Suprapubic skin (tissue), 4 donors: ENCODE measurements around the gene DTNA. TPM values are rescaled to one million over a fixed set of nuclear protein-coding genes. Genes with fewer than 3 reads are reported as not detected.
"Not testable (repeated sequence)": the region's sequence is repeated elsewhere in the genome, so short reads cannot be mapped to it uniquely, and the experiment has no call there.

Experiments used
- DNase-seq, 2 donors: peaks; one replicate each; pipeline ENCODE4 v3.0.0-alpha.2; 2019; ENCODE audit warnings: low spot score in 2 of 2
- H3K27ac ChIP-seq: fragments of 200-600 bp; sonication (generic); one replicate; pipeline ENCODE4 v1.5.1; 2019
- H3K27me3 ChIP-seq: fragments of 200-600 bp; sonication (generic); one replicate; pipeline ENCODE4 v1.5.1; 2019
- H3K36me3 ChIP-seq: fragments of 200-600 bp; sonication (generic); one replicate; pipeline ENCODE4 v1.5.1; 2019
- H3K4me1 ChIP-seq: fragments of 200-600 bp; sonication (generic); one replicate; pipeline ENCODE4 v1.5.1; 2019
- H3K4me3 ChIP-seq: fragments of 200-600 bp; sonication (generic); one replicate; pipeline ENCODE4 v1.5.1; 2019; ENCODE audit warnings: mild to moderate bottlenecking
- H3K9me3 ChIP-seq: fragments of 200-600 bp; sonication (generic); one replicate; pipeline ENCODE4 v1.5.1; 2019
- CTCF ChIP-seq, 2 donors: fragments of 200-600 bp in 1 of 2; fragments of 450-650 bp in 1 of 2; sonication (generic) in 1 of 2; IDR thresholded peaks; one replicate each; pipeline ENCODE4 v1.5.1; 2016 to 2019; ENCODE audit warnings: antibody characterized with exemption in 2 of 2, mild to moderate bottlenecking in 1 of 2, moderate library complexity in 1 of 2
- EP300 ChIP-seq: sonication (generic); formaldehyde crosslinking; IDR thresholded peaks from one replicate; pipeline ENCODE4 v1.6.1; 2017; ENCODE audit warnings: antibody characterized with exemption
- POLR2A ChIP-seq, 2 donors: fragments of 450-650 bp; IDR thresholded peaks; one replicate each; pipeline ENCODE4 v1.6.1; 2017; ENCODE audit warnings: antibody characterized with exemption in 2 of 2, mild to moderate bottlenecking in 2 of 2, moderate library complexity in 2 of 2
- POLR2AphosphoS5 ChIP-seq, 3 donors: sonication (generic); formaldehyde crosslinking; IDR thresholded peaks; one replicate each; pipeline ENCODE4 v1.6.1; 2017; ENCODE audit warnings: antibody characterized with exemption in 3 of 3
- WGBS: methylation state at CpG from one replicate; pipeline ENCODE4 v1.1.5; 2018; 5-methylcytosine and 5-hydroxymethylcytosine counted together
- total RNA-seq, 4 donors: library from RNA; depleted of rRNA; stranded (reverse); fragments of >200 nt; gene quantifications; one replicate each; pipeline ENCODE4 v1.1.0, GENCODE V29; 2016

Gene DTNA
- total RNA-seq, 4 donors from 2014 or later: 3.0 to 15.9 (median 5.1) TPM

- no peaks in the 10 kb centered on the region for H3K9me3 ChIP-seq
- no peak for TF ChIP-seq EP300
- no peak for TF ChIP-seq POLR2A (IDR thresholded peaks at IDR 0.05)
- no peak for TF ChIP-seq CTCF (IDR thresholded peaks at IDR 0.05)
- TF ChIP-seq POLR2AphosphoS5 (IDR thresholded peaks at IDR 0.05): no peak
- WGBS: 92% methylated on average over 6 of the region's 6 CpGs
Observed at GRCh38 chr18:34890486-34891085, 180.5 kb downstream of the DTNA start.

GRCh38 chr18:34892379-34892778, 182.3 kb downstream of the DTNA start:
- WGBS: 87% methylated on average over 3 of the region's 3 CpGs
- no peaks in the 10 kb centered on the region for H3K36me3 ChIP-seq
- no peak overlapping the region for H3K27ac ChIP-seq
- no peaks in the 10 kb centered on the region for H3K27me3 ChIP-seq
- TF ChIP-seq EP300 (no peak), POLR2AphosphoS5 (IDR thresholded peaks at IDR 0.05) (no peak), CTCF (IDR thresholded peaks at IDR 0.05) (no peak), POLR2A (IDR thresholded peaks at IDR 0.05) (no peak)
- DNase-seq: no peak
- no peaks in the 10 kb centered on the region for H3K9me3 ChIP-seq
- no peaks in the 10 kb centered on the region for H3K4me1 ChIP-seq
- H3K4me3 ChIP-seq: no peak overlapping the region

More at GRCh38 chr18:34890486-34891085, 180.5 kb downstream of the DTNA start:
- H3K4me1 ChIP-seq: no peaks in the 10 kb centered on the region
- no peak overlapping the region for H3K4me3 ChIP-seq
- H3K36me3 ChIP-seq: no peaks in the 10 kb centered on the region
- H3K27me3 ChIP-seq: no peaks in the 10 kb centered on the region
- DNase-seq: no peak
- H3K27ac ChIP-seq: no peak overlapping the region

GRCh38 chr18:34893239-34893638, 183.1 kb downstream of the DTNA start:
- DNase-seq: no peak
- H3K9me3 ChIP-seq: no peaks in the 10 kb centered on the region
- no peaks in the 10 kb centered on the region for H3K27me3 ChIP-seq
- no peaks in the 10 kb centered on the region for H3K4me1 ChIP-seq
- TF ChIP-seq CTCF (IDR thresholded peaks at IDR 0.05) (no peak), POLR2AphosphoS5 (IDR thresholded peaks at IDR 0.05) (no peak), POLR2A (IDR thresholded peaks at IDR 0.05) (no peak), EP300 (no peak)
- H3K36me3 ChIP-seq: no peaks in the 10 kb centered on the region
- H3K4me3 ChIP-seq: no peak overlapping the region
- no peak overlapping the region for H3K27ac ChIP-seq

GRCh38 chr18:34901299-34901698, 191.2 kb downstream of the DTNA start:
- no peak overlapping the region for H3K4me3 ChIP-seq
- H3K27me3 ChIP-seq: no peaks in the 10 kb centered on the region
- DNase-seq: no peak
- no peak overlapping the region for H3K27ac ChIP-seq
- H3K9me3 ChIP-seq: no peaks in the 10 kb centered on the region
- no peaks in the 10 kb centered on the region for H3K36me3 ChIP-seq
- H3K4me1 ChIP-seq: no peaks in the 10 kb centered on the region
- TF ChIP-seq POLR2AphosphoS5 (IDR thresholded peaks at IDR 0.05): no peak
- TF ChIP-seq EP300: no peak
- no peak for TF ChIP-seq POLR2A (IDR thresholded peaks at IDR 0.05)
- TF ChIP-seq CTCF (IDR thresholded peaks at IDR 0.05): no peak

- Histone ChIP-seq H3K4me3 (no peak overlapping the region), H3K4me1 (no peaks in the 10 kb centered on the region), H3K36me3 (no peaks in the 10 kb centered on the region), H3K9me3 (no peaks in the 10 kb centered on the region), H3K27ac (no peak overlapping the region), H3K27me3 (no peaks in the 10 kb centered on the region)
- WGBS: 67% methylated on average over 3 of the region's 3 CpGs
- no peak for TF ChIP-seq POLR2A (IDR thresholded peaks at IDR 0.05)
- no peak for TF ChIP-seq CTCF (IDR thresholded peaks at IDR 0.05)
- no peak for TF ChIP-seq EP300
- no peak for TF ChIP-seq POLR2AphosphoS5 (IDR thresholded peaks at IDR 0.05)
- no peak for DNase-seq
Observed at GRCh38 chr18:34904994-34905393, 194.9 kb downstream of the DTNA start.

- not testable (repeated sequence) for H3K4me3 ChIP-seq, H3K27me3 ChIP-seq, H3K36me3 ChIP-seq, DNase-seq, H3K4me1 ChIP-seq, H3K27ac ChIP-seq, H3K9me3 ChIP-seq
- WGBS: 44% methylated on average over 1 of the region's 1 CpG
Observed at GRCh38 chr18:34906985-34907384, 196.9 kb downstream of the DTNA start.
